Measurements from ENCODE around the gene TYRP1. TPM values are rescaled to one million over a fixed set of nuclear protein-coding genes. Genes with fewer than 3 reads are reported as not detected.

Gene TYRP1
- total RNA-seq, 3 donors from 2014 or later, result 0.23 to 1.7 TPM; not detected in 1

- DNase-seq (no peak), ATAC-seq (no peak)
- intact Hi-C loops (cut with DNase I, micrococcal nuclease), result loop anchor here in 1 of 2 donors (5.0 kb wide), 1 partner anchor 369 kb away; no protein-coding TSS in a partner anchor
- H3K4me3 ChIP-seq, result no peak overlapping the region
- H3K36me3 ChIP-seq (ENCODE audit: low read depth), result no peaks in the 10 kb centered on the region
- H3K9me3 ChIP-seq, result no peaks in the 10 kb centered on the region
- no peak for TF ChIP-seq CTCF (IDR thresholded peaks at IDR 0.05)
- no peaks in the 10 kb centered on the region for H3K4me1 ChIP-seq (ENCODE audit: low read depth)
Observed at GRCh38 chr9:12717907-12718306, 24.7 kb downstream of the TYRP1 start.

- no peak for TF ChIP-seq CTCF (IDR thresholded peaks at IDR 0.05)
- H3K4me1 ChIP-seq (ENCODE audit: low read depth), result no peaks in the 10 kb centered on the region
- no peak overlapping the region for H3K4me3 ChIP-seq
- H3K36me3 ChIP-seq (ENCODE audit: low read depth), result no peaks in the 10 kb centered on the region
- ATAC-seq, result no peak
- intact Hi-C loops (cut with DNase I, micrococcal nuclease), result loop anchor here in 1 of 2 donors (5.0 kb wide), 1 partner anchor 369 kb away; no protein-coding TSS in a partner anchor
- H3K9me3 ChIP-seq, result no peaks in the 10 kb centered on the region
- DNase-seq, result no peak
Observed at GRCh38 chr9:12718482-12719026, 25.4 kb downstream of the TYRP1 start.

GRCh38 chr9:12719431-12719830 is 26.2 kb downstream of the TYRP1 start:
- no peak overlapping the region for H3K4me3 ChIP-seq
- ATAC-seq, result peak; percentile 42
- peak; percentile 8 for TF ChIP-seq CTCF (IDR thresholded peaks at IDR 0.05)
- DNase-seq, result no peak
- intact Hi-C loops (cut with DNase I, micrococcal nuclease), result loop anchor here in 1 of 2 donors (5.0 kb wide), 1 partner anchor 368 kb away; no protein-coding TSS in a partner anchor
- H3K9me3 ChIP-seq, result no peaks in the 10 kb centered on the region
- H3K36me3 ChIP-seq (ENCODE audit: low read depth), result no peaks in the 10 kb centered on the region
- no peaks in the 10 kb centered on the region for H3K4me1 ChIP-seq (ENCODE audit: low read depth)

- ATAC-seq (no peak), DNase-seq (no peak)
- no peak for TF ChIP-seq CTCF (IDR thresholded peaks at IDR 0.05)
- H3K36me3 ChIP-seq (ENCODE audit: low read depth), result no peaks in the 10 kb centered on the region
- H3K9me3 ChIP-seq, result no peaks in the 10 kb centered on the region
- H3K4me3 ChIP-seq, result no peak overlapping the region
- no peaks in the 10 kb centered on the region for H3K4me1 ChIP-seq (ENCODE audit: low read depth)
- intact Hi-C loops (cut with DNase I, micrococcal nuclease), result loop anchor here (5.0 kb wide), 2 partner anchors 167 to 367 kb away; no protein-coding TSS in a partner anchor
Observed at GRCh38 chr9:12720551-12720950, 27.4 kb downstream of the TYRP1 start.

- H3K36me3 ChIP-seq (ENCODE audit: low read depth), result no peaks in the 10 kb centered on the region
- ATAC-seq, result no peak
- H3K4me3 ChIP-seq, result no peak overlapping the region
Observed at GRCh38 chr9:12722131-12722530, 28.9 kb downstream of the TYRP1 start.

More at GRCh38 chr9:12722131-12722530, 28.9 kb downstream of the TYRP1 start:
- no peak for TF ChIP-seq CTCF (IDR thresholded peaks at IDR 0.05)
- intact Hi-C loops (cut with DNase I, micrococcal nuclease), result loop anchor here (5.0 kb wide), 2 partner anchors 165 to 365 kb away; no protein-coding TSS in a partner anchor
- Histone ChIP-seq H3K9me3 (no peaks in the 10 kb centered on the region), H3K4me1 (ENCODE audit: low read depth) (no peaks in the 10 kb centered on the region)
- DNase-seq, result no peak

Data from mucosa of descending colon (tissue), 3 donors.